CD4-positive, alpha-beta T cell treated with Interleukin-15 for 4 hours (primary cell): ENCODE data around the gene DCHS1.

Experiments used
- DNase-seq: peaks from one replicate; pipeline ENCODE4 v3.0.0-alpha.2; 2020; ENCODE audit warnings: low spot score

DCHS1 gene

DNA sequence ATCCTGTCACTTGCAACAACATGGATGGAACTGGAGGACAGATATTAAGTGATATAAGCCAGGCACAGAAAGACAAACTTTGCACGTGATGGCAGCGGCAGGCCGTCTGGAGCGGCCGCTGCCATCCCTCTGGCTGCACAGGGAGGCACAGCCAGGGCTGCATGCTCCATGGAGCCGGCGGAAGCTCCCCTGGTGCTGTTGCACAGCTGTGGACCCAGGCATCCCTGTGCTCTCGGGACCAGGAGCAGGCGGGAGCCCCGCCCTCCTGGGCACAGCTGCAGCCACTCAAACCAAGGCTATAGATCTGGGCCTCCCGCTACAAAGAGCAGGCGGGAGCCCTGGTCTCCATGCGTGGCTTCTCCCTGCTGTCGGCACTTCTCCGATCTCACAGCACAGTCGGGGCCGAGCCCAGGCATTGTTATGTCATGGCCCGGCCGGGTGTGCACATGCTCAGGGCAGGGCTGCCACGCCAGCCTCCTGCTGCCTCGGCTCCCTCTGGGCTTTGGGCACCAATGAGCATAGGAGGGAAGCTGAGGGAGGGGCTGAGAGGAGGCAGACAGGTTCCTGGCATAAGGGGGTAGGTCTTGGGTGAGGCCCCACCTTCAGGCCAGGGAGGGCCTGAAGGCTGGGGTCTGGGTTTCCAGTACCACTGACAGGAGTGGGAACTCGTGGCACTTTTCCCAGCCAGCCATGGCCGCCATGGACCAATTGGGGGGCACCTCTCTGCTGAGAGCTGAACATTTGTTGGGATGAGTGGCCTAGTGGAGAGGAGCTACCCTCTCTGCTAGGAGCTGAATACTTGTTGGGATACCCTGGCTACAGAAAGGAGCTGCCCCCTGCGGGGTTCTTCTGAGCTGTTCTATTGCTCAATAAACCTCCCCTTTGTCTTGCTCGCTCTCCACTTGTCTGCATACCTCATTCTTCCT, 68.9 kb downstream of the DCHS1 start:
- no peak for DNase-seq

DNA sequence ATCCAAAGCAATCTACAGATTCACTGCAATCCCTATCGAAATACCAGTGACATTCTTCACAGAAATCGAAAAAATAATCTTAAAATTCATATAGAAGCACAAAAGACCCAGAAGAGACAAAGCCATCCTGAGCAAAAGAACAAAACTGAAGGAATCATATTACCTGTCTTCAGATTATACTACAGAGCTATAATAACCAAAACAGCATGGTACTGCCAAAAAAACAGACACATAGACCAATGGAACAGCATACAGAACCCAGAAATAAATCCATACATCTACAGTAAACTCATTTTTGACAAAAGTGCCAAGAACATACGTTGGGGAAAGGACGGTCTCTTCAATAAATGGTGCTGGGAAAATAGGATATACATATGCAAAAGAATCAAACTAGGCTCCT, 71.1 kb downstream of the DCHS1 start:
- no peak for DNase-seq

DNA sequence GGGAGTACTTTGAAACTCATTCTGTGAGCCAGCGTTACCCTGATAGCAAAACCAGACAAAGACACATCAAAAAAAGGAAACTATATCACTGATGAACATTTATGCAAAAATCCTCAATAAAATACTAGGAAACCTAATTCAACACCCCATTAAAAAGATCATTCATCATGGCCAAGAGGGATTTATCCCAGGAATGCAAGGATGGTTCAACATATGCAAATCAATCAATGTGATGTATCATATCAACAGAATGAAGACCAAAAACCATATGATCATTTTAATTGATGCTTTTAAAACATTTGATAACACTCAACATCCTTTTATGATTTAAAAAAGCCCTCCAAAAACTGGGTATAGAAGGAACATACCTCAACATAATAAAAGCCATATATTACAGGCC, 72.0 kb downstream of the DCHS1 start:
- DNase-seq = no peak

DNA sequence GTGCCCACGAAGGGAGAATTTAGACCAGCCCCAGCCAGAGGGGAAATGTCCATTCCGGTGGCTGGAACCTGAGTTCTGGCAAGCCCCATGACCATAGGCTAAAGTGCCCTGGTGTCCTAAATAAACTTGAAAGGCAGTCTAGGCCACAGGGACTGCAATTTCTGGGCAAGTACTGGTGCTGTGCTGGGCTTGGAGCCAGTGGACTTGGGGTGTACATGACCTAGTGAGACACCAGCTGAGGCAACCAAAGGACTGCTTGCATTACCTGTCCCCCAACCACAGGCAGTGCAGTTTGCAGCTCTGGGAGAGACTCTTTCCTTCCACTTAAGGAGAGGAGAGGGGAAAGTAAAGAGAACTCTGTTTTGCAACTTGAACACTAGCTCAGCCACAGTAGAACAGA, 75.9 kb downstream of the DCHS1 start:
- DNase-seq = no peak

DNA sequence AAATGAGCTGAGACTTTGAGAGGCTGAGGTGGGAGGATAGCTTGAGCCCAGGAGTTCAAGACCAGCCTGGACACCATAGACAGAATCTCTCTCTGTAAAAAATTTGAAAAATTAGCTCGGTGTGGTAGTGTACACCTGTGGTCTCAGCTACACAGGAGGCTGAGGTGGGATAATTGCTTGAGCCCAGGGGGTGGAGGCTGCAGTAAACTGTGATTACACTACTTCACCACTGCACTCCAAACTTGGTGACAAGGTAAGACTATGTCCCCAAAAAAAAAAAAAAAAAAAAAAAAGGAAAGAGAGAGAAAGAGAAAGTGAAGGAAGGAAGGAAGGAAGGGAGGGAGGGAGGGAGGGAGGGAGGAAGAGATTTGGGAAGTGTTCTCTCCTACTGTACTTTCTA, 77.5 kb downstream of the DCHS1 start:
- no peak for DNase-seq

DNA sequence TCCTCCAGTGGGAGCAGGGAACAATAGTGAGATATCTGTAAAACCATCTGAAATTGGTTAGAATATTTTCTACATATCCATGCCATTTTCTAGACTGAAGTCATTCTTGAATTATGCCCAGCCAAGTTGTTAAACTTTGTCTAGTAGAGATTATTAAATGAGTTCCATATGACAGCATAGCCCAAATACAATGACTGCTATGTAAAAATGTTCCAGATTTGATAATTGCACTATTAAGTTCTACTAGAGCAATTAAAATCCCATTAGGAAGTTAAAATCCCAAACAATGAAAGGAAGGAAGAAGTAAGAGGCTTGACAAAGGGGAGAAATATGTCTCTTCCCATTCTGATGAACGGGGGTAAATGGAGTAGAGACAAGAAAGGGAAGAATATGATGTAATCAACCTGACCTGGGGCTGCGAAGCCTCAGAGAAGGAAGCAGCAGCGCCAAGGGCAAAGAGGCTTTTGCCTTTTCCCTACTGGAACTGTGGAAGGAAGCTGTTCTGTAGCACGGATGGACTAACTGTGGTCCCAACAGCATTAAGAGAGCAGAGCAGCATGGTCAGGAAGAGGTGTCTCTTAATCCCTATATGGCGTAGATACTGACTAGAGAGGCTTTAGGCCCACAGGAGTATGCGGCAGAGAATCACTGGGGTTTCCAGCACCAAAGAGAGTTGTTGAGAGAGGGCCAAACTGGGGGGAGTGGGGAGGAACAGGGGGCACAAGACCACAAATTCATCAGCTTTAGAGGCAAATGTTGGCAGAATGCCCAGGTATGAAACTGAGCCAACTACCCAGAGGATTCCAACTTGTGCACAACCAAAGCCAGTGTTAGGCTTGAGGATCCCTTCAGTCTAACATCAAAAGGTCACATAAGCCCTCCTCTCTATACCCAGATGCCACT, 78.9 kb downstream of the DCHS1 start:
- DNase-seq = no peak

DNA sequence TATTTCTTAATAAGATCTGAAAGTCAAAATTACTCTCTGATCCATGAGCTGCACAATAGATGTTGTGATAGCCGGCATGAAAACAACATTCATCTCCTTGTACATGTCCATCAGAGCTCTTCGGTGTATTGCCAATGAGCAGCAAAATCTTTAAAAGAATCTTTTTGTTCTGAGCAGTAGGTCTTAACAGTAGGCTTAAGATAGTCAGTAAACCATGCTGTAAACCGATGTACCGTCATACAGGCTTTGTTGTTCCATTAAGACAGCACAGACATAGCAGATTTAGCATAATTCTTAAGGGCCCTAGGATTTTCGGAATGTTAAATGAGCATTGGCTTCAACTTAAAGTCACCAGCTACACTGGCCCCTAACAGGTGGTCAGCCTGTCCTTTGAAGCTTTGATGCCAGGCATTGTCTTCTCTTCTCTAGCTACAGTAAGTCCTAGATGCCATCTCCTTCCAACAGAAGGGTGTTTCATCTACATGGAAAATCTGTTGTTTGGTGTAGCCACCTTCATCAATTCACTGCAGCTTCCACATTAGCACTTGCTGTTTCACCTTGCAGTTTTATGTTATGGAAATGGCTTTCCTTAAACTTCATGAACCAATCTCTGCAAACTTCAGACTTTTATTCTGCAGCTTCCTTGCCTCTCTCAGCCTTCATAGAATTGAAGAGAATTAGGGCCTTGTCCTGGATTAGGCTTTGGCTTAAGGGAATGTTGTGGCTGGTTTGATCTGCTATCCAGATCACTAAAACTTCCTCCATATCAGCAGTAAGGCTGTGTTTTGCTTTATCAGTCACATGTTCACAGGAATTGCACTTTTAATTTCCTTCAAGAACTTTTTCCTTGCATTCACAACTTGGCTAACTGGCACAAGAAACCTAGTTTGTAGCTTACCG, 80.5 kb downstream of the DCHS1 start:
- no peak for DNase-seq

DNA sequence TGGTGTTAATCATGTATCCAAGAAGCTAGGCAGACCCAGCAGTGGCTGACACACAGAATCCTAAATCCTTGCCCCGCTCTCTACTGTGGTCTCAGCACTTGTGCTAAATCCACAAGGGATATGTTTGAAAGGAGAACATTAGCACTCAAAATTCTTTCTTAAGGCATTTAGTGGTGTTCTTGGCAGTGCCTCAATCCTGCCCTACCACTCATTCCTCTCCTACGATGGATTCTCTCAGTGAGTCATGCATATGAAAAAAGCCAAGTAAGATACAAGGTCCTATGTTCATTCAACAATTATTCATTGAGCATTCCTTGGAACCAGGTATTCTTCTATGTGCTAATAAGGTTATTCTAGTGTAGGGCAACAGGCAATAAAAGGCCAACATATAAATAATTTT, 83.4 kb downstream of the DCHS1 start:
- DNase-seq = no peak

DNA sequence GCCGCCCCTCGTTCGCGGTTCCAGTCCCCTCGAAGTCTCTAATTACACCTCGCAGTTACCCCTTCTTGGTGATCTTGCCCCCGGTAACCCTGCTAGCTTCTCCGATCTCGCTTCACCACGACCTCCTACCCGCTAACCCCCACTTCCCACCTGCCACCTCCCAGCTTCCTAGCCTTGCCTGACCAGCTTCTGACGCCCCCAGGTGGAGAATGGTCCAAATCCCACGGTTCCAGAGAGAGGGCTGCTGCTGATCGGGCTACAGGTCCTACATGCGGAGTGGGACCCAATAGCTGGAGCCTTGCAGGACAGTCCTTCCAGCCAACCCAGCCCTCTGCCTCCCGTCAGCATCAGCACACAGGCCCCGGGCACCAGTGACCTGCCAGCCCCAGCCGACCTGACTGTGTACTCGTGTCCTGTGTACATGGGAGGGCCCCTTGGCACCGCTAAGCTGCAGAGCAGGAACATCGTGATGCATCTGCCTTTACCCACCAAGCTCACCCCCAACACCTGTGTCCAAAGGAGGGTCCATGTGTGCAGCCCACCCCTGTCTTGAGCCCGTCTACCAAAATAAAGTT, 84.1 kb downstream of the DCHS1 start:
- no peak for DNase-seq
